B cell (primary cell): ENCODE measurements around the gene CD200. TPM values are rescaled to one million over a fixed set of nuclear protein-coding genes. Genes with fewer than 3 reads are reported as not detected.

Experiments used
- ATAC-seq: fragments of 200-7000 bp; cut with Tn5 transposase; one replicate; pipeline ENCODE4 v1.10.0; 2021; ENCODE audit warnings: low read depth, mild to moderate bottlenecking, moderate number of reproducible peaks, moderate library complexity
- CTCF ChIA-PET: fragments of 350-600 bp; sonication (Branson Sonifier 250); formaldehyde crosslinking; loops from one replicate; lab custom pipeline; 2021; ENCODE audit warnings: antibody characterized with exemption, inconsistent platforms; lab: Charles Lee
- POLR2A ChIA-PET: fragments of 350-600 bp; sonication (Branson Sonifier 250); formaldehyde crosslinking; loops from one replicate; lab custom pipeline; 2021; ENCODE audit warnings: antibody characterized with exemption; lab: Charles Lee
- DNase-seq: peaks from one replicate; pipeline ENCODE4 v3.0.0; 2013
- H2AFZ ChIP-seq: 2 replicates; pipeline ENCODE4 v1.6.1; 2012; ENCODE audit warnings: mild to moderate bottlenecking, low read depth, low read length; ENCODE audit not compliant: insufficient read depth, poor library complexity, severe bottlenecking
- H3K27ac ChIP-seq, 2 donors: 1 replicate in 1 of 2; 2 replicates in 1 of 2; pipeline ENCODE4 v1.5.1; 2012 to 2013; ENCODE audit warnings: low read length in 2 of 2, mild to moderate bottlenecking in 2 of 2, moderate library complexity in 1 of 2
- H3K27me3 ChIP-seq, 4 experiments: fragments of 200-600 bp in 1 of 4; sonication (generic) in 1 of 4; replicated peaks in 1 of 4; 1 replicate in 2 of 4; 2 replicates in 2 of 4; pipeline versions ENCODE4 v1.6.1 to v1.7.0; 2013 to 2016; ENCODE audit warnings: low read length in 3 of 4, mild to moderate bottlenecking in 2 of 4, mixed read lengths in 1 of 4, moderate library complexity in 1 of 4; ENCODE audit not compliant: insufficient read depth in 4 of 4, control insufficient read depth in 3 of 4; ENCODE audit errors: control extremely low read depth in 1 of 4
- H3K36me3 ChIP-seq, 2 experiments: replicated peaks in 1 of 2; 1 replicate in 1 of 2; 2 replicates in 1 of 2; pipeline versions ENCODE4 v1.6.1 to v1.7.1; 2013; ENCODE audit warnings: low read length in 1 of 2; ENCODE audit not compliant: insufficient read depth in 2 of 2, control insufficient read depth in 1 of 2; ENCODE audit errors: control extremely low read depth in 1 of 2, extremely low read depth in 1 of 2
- H3K4me1 ChIP-seq, 2 donors: fragments of 200-600 bp in 1 of 2; sonication (generic) in 1 of 2; 1 replicate in 1 of 2; 2 replicates in 1 of 2; pipeline versions ENCODE4 v1.5.1 to v1.6.1; 2013 to 2017; ENCODE audit warnings: low read length in 2 of 2; ENCODE audit not compliant: control insufficient read depth in 2 of 2, insufficient read depth in 2 of 2
- H3K4me2 ChIP-seq: replicated peaks from 2 replicates; pipeline ENCODE3; 2012; ENCODE audit warnings: mild to moderate bottlenecking, low read depth, low read length; ENCODE audit not compliant: poor library complexity, severe bottlenecking
- H3K4me3 ChIP-seq, 5 experiments: fragments of 200-600 bp in 1 of 5; sonication (generic) in 1 of 5; 1 replicate in 3 of 5; 2 replicates in 2 of 5; pipeline versions ENCODE4 v1.5.1 to v1.7.0; 2011 to 2016; ENCODE audit warnings: low read length in 4 of 5, mild to moderate bottlenecking in 4 of 5, low read depth in 2 of 5, control low read depth in 1 of 5, moderate library complexity in 1 of 5; ENCODE audit not compliant: insufficient read depth in 1 of 5; ENCODE audit errors: control extremely low read depth in 1 of 5, extremely low read depth in 1 of 5
- H3K79me2 ChIP-seq: fragments of 200-600 bp; sonication (generic); one replicate; pipeline ENCODE4 v1.6.0; 2016; ENCODE audit warnings: low read length; ENCODE audit not compliant: control insufficient read depth, insufficient read depth
- H3K9ac ChIP-seq: fragments of 200-600 bp; sonication (generic); 2 replicates; pipeline ENCODE4 v1.6.1; 2017; ENCODE audit warnings: mild to moderate bottlenecking, low read length, moderate library complexity
- H3K9me3 ChIP-seq, 3 donors: one replicate each; pipeline versions ENCODE4 v1.6.1 to v1.7.1; 2013; ENCODE audit warnings: low read length in 2 of 3; ENCODE audit not compliant: control insufficient read depth in 2 of 3, insufficient read depth in 1 of 3; ENCODE audit errors: control extremely low read depth in 1 of 3
- H4K20me1 ChIP-seq: 2 replicates; pipeline ENCODE4 v1.6.0; 2012; ENCODE audit warnings: mild to moderate bottlenecking, low read length; ENCODE audit not compliant: insufficient read depth, control insufficient read depth, poor library complexity, severe bottlenecking
- H3K27ac Mint-ChIP-seq: one replicate; pipeline ENCODE4 v1.8.0; 2021; ENCODE audit warnings: mixed read lengths
- H3K27me3 Mint-ChIP-seq: one replicate; pipeline ENCODE4 v1.8.0; 2021; ENCODE audit warnings: mixed read lengths
- H3K4me1 Mint-ChIP-seq: one replicate; pipeline ENCODE4 v1.8.0; 2021; ENCODE audit warnings: mixed read lengths
- H3K4me3 Mint-ChIP-seq: one replicate; pipeline ENCODE4 v1.8.0; 2021; ENCODE audit warnings: mixed read lengths
- H3K9me3 Mint-ChIP-seq: one replicate; pipeline ENCODE4 v1.8.0; 2022; ENCODE audit warnings: mixed read lengths; ENCODE audit not compliant: insufficient read depth
- EZH2 ChIP-seq: IDR thresholded peaks from 2 replicates; pipeline ENCODE4 v1.6.1; 2012; ENCODE audit warnings: borderline replicate concordance, low read depth, mild to moderate bottlenecking, moderate library complexity, low read length; ENCODE audit not compliant: insufficient read depth, poor library complexity, severe bottlenecking
- WGBS: methylation state at CpG from one replicate; pipeline ENCODE4 v1.1.5; 2013; ENCODE audit warnings: missing lambda C conversion rate; ENCODE audit not compliant: insufficient coverage; 5-methylcytosine and 5-hydroxymethylcytosine counted together
- intact Hi-C: fragments of 100-400 bp; cut with micrococcal nuclease; formaldehyde crosslinking; loops from one replicate; pipeline ENCODE4 v1.10.0; 2022
- polyA plus RNA-seq: library from polyadenylated mRNA; depleted of rRNA; stranded (reverse); fragments of >200 nt; gene quantifications from 2 replicates; pipeline ENCODE4 v1.2.3, GENCODE V29; 2012
- total RNA-seq, 2 donors: library from RNA; stranded (reverse); fragments of 120-200 nt in 1 of 2; gene quantifications; 1 replicate in 1 of 2; 2 replicates in 1 of 2; pipeline versions ENCODE4 v1.2.3 to v1.2.4, GENCODE V29; 2013 to 2022
- TF ChIP-seq, protein P1 (sequence below): fragments of 200-600 bp; IDR thresholded peaks from one replicate; pipeline ENCODE4 v1.8.0; 2022; ENCODE audit warnings: antibody characterized with exemption, mild to moderate bottlenecking

Gene CD200
- total and polyA plus RNA-seq, 2 donors (not counting 1 experiment from before 2014, with no cell fraction given): 35.0 to 49.9 TPM

DNA sequence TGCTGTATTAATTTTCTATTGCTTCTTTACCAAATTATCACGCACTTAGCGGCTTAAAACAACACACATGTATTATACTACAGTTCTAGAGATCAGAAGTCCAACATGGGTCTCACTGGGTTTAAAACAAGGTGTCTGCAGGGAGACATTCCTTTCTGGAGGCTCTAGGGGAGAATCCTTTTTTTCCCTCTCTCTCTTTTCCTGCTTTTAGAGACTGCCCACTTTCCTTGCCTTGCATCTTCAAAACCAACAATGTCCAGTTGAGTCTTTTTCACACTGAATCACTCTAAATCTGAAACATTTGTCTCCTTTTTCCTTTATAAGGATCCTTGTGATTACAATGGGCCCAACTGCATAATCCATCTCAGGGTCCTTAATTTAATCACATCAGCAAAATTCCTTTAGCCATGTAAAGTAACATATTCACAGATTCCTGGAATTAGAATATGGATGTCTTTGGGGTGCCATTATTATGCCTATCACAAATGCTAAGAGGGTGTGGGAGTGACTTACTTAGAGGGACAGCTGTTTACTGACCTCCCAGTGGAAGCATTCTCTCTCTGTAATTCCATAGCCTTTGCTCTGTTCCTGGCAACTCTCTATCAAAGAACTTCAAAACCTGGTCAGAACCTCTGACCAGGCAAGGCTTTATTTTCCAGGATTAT is 21.8 kb downstream of the CD200 start:
- no peaks in the 10 kb centered on the region for H3K9me3 Mint-ChIP-seq
- WGBS: no CpG with 5 or more reads among the region's 2 CpGs

DNA sequence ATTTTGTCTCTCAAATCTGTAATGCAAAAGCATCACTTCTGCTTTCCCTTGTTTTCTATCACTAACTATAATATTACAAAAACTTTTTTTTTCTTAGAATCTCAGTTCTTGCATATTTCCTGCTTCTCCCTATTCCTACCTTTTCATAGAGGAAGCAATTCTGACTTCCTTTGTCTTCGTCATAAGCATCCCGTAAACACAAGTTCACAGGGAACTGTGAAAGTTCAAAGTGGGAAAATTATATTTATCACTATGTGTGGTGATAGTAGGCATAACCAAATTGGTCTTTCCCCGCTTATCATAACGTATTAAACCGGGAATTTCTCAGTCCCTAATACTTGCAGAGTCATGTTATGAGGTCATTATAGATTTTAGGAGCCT is 22.3 kb downstream of the CD200 start:
- intact Hi-C loops: loop anchor here (10.0 kb wide), 1 partner anchor 50 kb away; no protein-coding TSS in a partner anchor
- Histone ChIP-seq H3K9ac (no peak overlapping the region), H3K27me3 (no peaks in the 10 kb centered on the region), H3K4me1 (peaks cover 8 to 17% of the 10 kb centered on the region in 2 donors), H4K20me1 (no peaks in the 10 kb centered on the region), H3K4me3 (no peak overlapping the region), H3K36me3 (peaks cover 0 to 28% of the 10 kb centered on the region in 2 experiments), H3K4me2 (no peak overlapping the region), H3K9me3 (no peaks in the 10 kb centered on the region), H3K79me2 (peaks cover 2% of the 10 kb centered on the region), H3K27ac (peak overlapping the region in 1 of 2 donors; percentile 24), H2AFZ (no peak overlapping the region)
- Mint-ChIP-seq H3K27ac (no peak overlapping the region), H3K27me3 (no peaks in the 10 kb centered on the region), H3K4me3 (no peak overlapping the region), H3K9me3 (no peaks in the 10 kb centered on the region), H3K4me1 (peaks cover 40% of the 10 kb centered on the region)
- DNase-seq (no peak), ATAC-seq (no peak)
- ChIA-PET POLR2A (no interaction called here), CTCF (interaction anchor here (1.4 kb wide), 1 partner anchor 244 kb away, joined by 4 read pairs; no protein-coding TSS in a partner anchor)
- WGBS: no CpG with 5 or more reads among the region's 5 CpGs
- TF ChIP-seq EZH2: no peak
- TF ChIP-seq, protein P1, sequence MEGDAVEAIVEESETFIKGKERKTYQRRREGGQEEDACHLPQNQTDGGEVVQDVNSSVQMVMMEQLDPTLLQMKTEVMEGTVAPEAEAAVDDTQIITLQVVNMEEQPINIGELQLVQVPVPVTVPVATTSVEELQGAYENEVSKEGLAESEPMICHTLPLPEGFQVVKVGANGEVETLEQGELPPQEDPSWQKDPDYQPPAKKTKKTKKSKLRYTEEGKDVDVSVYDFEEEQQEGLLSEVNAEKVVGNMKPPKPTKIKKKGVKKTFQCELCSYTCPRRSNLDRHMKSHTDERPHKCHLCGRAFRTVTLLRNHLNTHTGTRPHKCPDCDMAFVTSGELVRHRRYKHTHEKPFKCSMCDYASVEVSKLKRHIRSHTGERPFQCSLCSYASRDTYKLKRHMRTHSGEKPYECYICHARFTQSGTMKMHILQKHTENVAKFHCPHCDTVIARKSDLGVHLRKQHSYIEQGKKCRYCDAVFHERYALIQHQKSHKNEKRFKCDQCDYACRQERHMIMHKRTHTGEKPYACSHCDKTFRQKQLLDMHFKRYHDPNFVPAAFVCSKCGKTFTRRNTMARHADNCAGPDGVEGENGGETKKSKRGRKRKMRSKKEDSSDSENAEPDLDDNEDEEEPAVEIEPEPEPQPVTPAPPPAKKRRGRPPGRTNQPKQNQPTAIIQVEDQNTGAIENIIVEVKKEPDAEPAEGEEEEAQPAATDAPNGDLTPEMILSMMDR: no peak

More for the DNA sequence above, 21.8 kb downstream of the CD200 start:
- H3K27me3 ChIP-seq: no peaks in the 10 kb centered on the region
- Mint-ChIP-seq H3K4me3 (no peak overlapping the region), H3K27ac (no peak overlapping the region), H3K27me3 (no peaks in the 10 kb centered on the region), H3K4me1 (peaks cover 44% of the 10 kb centered on the region)
- CTCF ChIA-PET: interaction anchor here (1.4 kb wide), 1 partner anchor 243 kb away, joined by 4 read pairs; no protein-coding TSS in a partner anchor
- no peak overlapping the region for H3K4me3 ChIP-seq
- peaks cover 8 to 17% of the 10 kb centered on the region in 2 donors for H3K4me1 ChIP-seq
- no peak for DNase-seq
- H3K4me2 ChIP-seq: no peak overlapping the region
- H4K20me1 ChIP-seq: no peaks in the 10 kb centered on the region
- H3K9me3 ChIP-seq: no peaks in the 10 kb centered on the region
- intact Hi-C loops: loop anchor here (10.0 kb wide), 1 partner anchor 50 kb away; no protein-coding TSS in a partner anchor
- H3K36me3 ChIP-seq: peaks cover 0 to 31% of the 10 kb centered on the region in 2 experiments
- TF ChIP-seq EZH2: no peak
- TF ChIP-seq, protein P1: no peak
- POLR2A ChIA-PET: no interaction called here
- no peaks in the 10 kb centered on the region for H3K79me2 ChIP-seq
- no peak for ATAC-seq
- H2AFZ ChIP-seq: no peak overlapping the region
- H3K27ac ChIP-seq: peak overlapping the region in 1 of 2 donors; percentile 24
- no peak overlapping the region for H3K9ac ChIP-seq
